Airway epithelial cell (primary cell): ENCODE data around the gene MGAT2. TPM values are rescaled to one million over a fixed set of nuclear protein-coding genes. Genes with fewer than 3 reads are reported as not detected.

Source experiments
- total RNA-seq: library from RNA; depleted of rRNA; stranded (reverse); fragments of >200 nt; gene quantifications from 2 replicates; pipeline ENCODE4 v1.2.3, GENCODE V29; 2015

MGAT2 gene
- 47.7 and 48.6 TPM in 2 replicates for total RNA-seq

GRCh38 chr14:49620182-49621113, at the start of gene MGAT2, which contains the start of gene RPL36AL:
Gene MGAT2, plus strand, starts transcription at chr14:49620799. Its CDS starts 470 bp downstream, at chr14:49621269.
Gene RPL36AL, minus strand, starts transcription at chr14:49620626. Its CDS starts 1,522 bp downstream, at chr14:49619104.

DNA sequence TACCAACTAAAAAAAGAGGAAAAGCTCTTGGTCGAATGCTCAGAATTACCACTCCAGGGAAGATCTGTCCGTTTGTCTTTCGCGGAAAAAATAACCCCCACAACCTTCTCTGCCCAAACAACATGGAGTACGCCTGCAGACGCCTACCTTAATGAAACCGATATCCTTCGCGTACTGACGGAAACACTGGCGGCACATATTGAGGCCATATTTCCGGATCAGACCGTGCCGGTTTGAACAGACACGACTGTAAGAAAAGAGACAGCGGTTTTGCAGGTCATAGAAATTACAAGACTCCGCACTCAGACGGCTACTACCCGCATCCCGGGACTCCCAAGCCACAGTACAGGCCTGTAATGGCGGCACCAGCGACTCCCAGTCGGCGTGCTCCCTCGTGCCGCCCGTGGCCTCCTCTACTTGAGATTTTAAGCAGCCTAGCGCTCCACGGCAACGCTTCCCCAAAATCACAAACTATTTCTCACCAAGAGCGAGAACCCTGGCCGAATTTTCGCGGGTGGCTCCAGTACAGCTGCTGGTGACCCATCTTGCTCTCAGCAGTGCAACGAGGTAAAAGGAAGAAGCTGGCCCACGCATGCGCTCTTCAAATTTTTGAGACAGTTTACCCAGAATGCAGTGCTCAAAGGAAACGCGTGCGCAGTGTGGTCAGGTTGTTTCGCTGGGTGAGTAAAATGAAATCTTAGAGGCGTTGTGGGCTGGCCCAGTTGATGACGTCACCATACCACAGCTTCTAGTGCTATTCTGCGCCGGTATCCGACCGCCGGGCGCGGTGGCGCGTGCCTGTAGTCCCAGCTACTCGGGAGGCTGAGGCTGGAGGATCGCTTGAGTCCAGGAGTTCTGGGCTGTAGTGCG, 34.6 kb upstream of the MGAT2 start, which contains the start of gene RPS29:
Gene RPS29 (minus strand): TSS at position 578 of the 870 bp plus-strand sequence. CDS start 34 bp downstream, at position 544.

GRCh38 chr14:49598485-49599300, 21.9 kb upstream of the MGAT2 start, which contains the start of gene LRR1:
Gene LRR1, plus strand, starts transcription at chr14:49598940. Its CDS starts 81 bp downstream, at chr14:49599021.

DNA sequence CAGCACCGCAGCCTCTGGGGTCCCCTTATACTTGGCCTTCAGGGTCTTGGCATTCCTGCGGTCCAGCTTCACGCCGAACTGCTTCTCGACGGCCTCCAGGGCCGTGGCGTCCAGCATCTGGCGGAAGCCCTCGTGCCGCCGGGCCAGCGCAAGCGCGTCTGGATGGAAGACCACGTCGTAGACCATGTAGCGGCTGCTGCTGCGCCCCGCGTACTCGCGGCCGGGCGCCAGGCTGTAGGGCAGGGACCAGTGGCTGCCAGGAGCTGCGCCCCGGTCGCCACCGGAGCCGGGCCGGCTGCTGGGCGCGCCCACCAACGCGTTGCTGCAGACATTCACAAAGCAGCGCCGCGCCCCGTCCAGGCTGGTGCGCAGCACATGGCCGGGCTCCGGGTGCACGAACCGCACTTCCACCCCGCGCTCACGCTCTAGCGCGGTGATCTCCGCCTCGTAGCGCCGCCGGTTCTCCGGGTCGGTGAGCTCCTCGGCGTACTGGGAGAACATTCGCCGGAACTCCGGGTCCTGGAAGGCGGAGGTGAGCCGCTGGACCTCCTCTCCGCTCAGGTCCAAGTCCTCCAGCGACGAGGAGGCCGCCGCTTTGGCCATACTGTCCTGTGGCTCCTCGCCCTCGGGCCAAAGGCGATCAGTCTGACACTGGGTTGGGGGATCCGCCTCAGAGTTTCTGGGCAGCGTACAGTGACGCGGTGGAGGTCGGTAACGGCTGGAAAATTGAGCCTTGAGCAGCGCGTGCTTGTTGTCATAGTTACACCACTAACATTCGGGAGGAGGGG, 14.1 kb downstream of the MGAT2 start, which contains the start of gene DNAAF2:
Gene DNAAF2 (minus strand): TSS at position 698 of the 788 bp plus-strand sequence. CDS start 95 bp downstream, at position 603.

Other genes starting within 250 kb of the MGAT2 start
- 12,829 and 16,337 TPM in 2 replicates for gene RPS29, start 34.4 kb upstream of the MGAT2 start, total RNA-seq
- gene LRR1, start 21.9 kb upstream of the MGAT2 start, total RNA-seq = 11.6 and 21.4 TPM in 2 replicates
- 239 and 271 TPM in 2 replicates for gene RPL36AL, start 173 bp upstream of the MGAT2 start, total RNA-seq
- 14.0 and 20.5 TPM in 2 replicates for gene DNAAF2, start 14.4 kb downstream of the MGAT2 start, total RNA-seq
- 14.0 and 15.4 TPM in 2 replicates for gene POLE2, start 67.4 kb downstream of the MGAT2 start, total RNA-seq
- gene KLHDC1, start 72.3 kb downstream of the MGAT2 start, total RNA-seq = 0.14 and 0.51 TPM in 2 replicates
- 20.6 and 24.1 TPM in 2 replicates for gene KLHDC2, start 147.4 kb downstream of the MGAT2 start, total RNA-seq
- gene NEMF, start 232.0 kb downstream of the MGAT2 start, total RNA-seq = 15.2 and 39.1 TPM in 2 replicates